EL (cell line): ENCODE measurements around the gene C5orf47.

Experiments used
- DNase-seq: peaks from one replicate; pipeline ENCODE4 v3.0.0-alpha.2; 2016

Gene C5orf47

GRCh38 chr5:173970878-173971650, 17.9 kb upstream of the C5orf47 start:
- no peak for DNase-seq

GRCh38 chr5:173971681-173972345, 17.2 kb upstream of the C5orf47 start:
- DNase-seq, result no peak

- no peak for DNase-seq
Measured at GRCh38 chr5:173972607-173972924, 16.4 kb upstream of the C5orf47 start.

GRCh38 chr5:173972925-173973615, 15.9 kb upstream of the C5orf47 start:
- DNase-seq, result peak; percentile 84

GRCh38 chr5:173973616-173973969, 15.4 kb upstream of the C5orf47 start:
- DNase-seq, result no peak

- no peak for DNase-seq
Measured at GRCh38 chr5:173974688-173975239, 14.2 kb upstream of the C5orf47 start.

- no peak for DNase-seq
Measured at GRCh38 chr5:173981185-173981761, 7.7 kb upstream of the C5orf47 start.

GRCh38 chr5:173984218-173984617, 4.8 kb upstream of the C5orf47 start:
- DNase-seq, result peak; percentile 26

GRCh38 chr5:173989432-173990082, 587 bp downstream of the C5orf47 start:
- no peak for DNase-seq

- peak; percentile 16 for DNase-seq
Measured at GRCh38 chr5:173997331-173997730, 8.4 kb downstream of the C5orf47 start.

- no peak for DNase-seq
Measured at GRCh38 chr5:173998531-173998930, 9.6 kb downstream of the C5orf47 start.

GRCh38 chr5:174000076-174000475, 11.1 kb downstream of the C5orf47 start:
- no peak for DNase-seq

- no peak for DNase-seq
Measured at GRCh38 chr5:174003795-174004194, 14.8 kb downstream of the C5orf47 start.

- no peak for DNase-seq
Measured at GRCh38 chr5:174008922-174009321, 20.0 kb downstream of the C5orf47 start.

GRCh38 chr5:174010365-174010764, 21.4 kb downstream of the C5orf47 start:
- no peak for DNase-seq

GRCh38 chr5:174011441-174011840, 22.5 kb downstream of the C5orf47 start:
- DNase-seq, result no peak

GRCh38 chr5:174020069-174020927, 31.3 kb downstream of the C5orf47 start:
- peak; percentile 60 for DNase-seq

GRCh38 chr5:174020928-174021304, 31.9 kb downstream of the C5orf47 start:
- DNase-seq, result no peak

- no peak for DNase-seq
Measured at GRCh38 chr5:174022384-174023095, 33.6 kb downstream of the C5orf47 start.

- DNase-seq, result no peak
Measured at GRCh38 chr5:174030286-174030685, 41.3 kb downstream of the C5orf47 start.
